Liver (tissue), 6 donors: ENCODE data around the gene KRTAP9-9. TPM values are rescaled to one million over a fixed set of nuclear protein-coding genes. Genes with fewer than 3 reads are reported as not detected.

Experiments
- REST ChIP-seq: IDR thresholded peaks from 2 replicates; pipeline ENCODE4 v1.6.1; 2016; ENCODE audit warnings: antibody characterized with exemption, mild to moderate bottlenecking
- polyA plus RNA-seq, 2 donors: library from polyadenylated mRNA; stranded (reverse) in 1 of 2; unstranded in 1 of 2; fragments of 200-250 nt in 1 of 2; fragments of >200 nt in 1 of 2; fragmentation: Nextera tagmentation in 1 of 2; extraction: Ambion mirVana in 1 of 2; gene quantifications; one replicate each; pipeline versions ENCODE4 v1.2.1 to v1.2.3, GENCODE V29; 2013 to 2015
- small RNA-seq: library from RNA; depleted of rRNA; stranded (forward); fragments of <200 nt; gene quantifications from one replicate; pipeline ENCODE3, GENCODE V24; 2014
- total RNA-seq, 2 donors: library from RNA; depleted of rRNA; stranded (reverse); fragments of >200 nt; gene quantifications; one replicate each; pipeline ENCODE4 v1.2.3, GENCODE V29; 2014
- donor health status: healthy.
- donor health status: healthy.
- donor health status: healthy.

The KRTAP9-9 gene
- total and polyA plus RNA-seq, 4 donors = not detected

GRCh38 chr17:41304091-41304490 is 48.9 kb downstream of the KRTAP9-9 start (continued):
- TF ChIP-seq REST = no peak

Small RNA genes within 50 kb of the gene (small RNA-seq; reads per million reads assigned to genes)
- not detected for gene KRTAP9-10P

Other genes with a start within 250 kb of the KRTAP9-9 start
Only the 30 nearest of the 40 such genes appear.
- gene KRTAP2-3, start 195.3 kb upstream of the KRTAP9-9 start, total RNA-seq = not detected
- not detected for gene KRTAP2-3, start 195.3 kb upstream of the KRTAP9-9 start, polyA plus RNA-seq
- not detected for gene KRTAP2-4, start 189.5 kb upstream of the KRTAP9-9 start, total RNA-seq
- gene KRTAP2-4, start 189.5 kb upstream of the KRTAP9-9 start, polyA plus RNA-seq = not detected
- gene KRTAP4-7, start 171.2 kb upstream of the KRTAP9-9 start, total RNA-seq = not detected
- not detected for gene KRTAP4-7, start 171.2 kb upstream of the KRTAP9-9 start, polyA plus RNA-seq
- gene KRTAP4-8, start 157.2 kb upstream of the KRTAP9-9 start, total RNA-seq = not detected
- not detected for gene KRTAP4-8, start 157.2 kb upstream of the KRTAP9-9 start, polyA plus RNA-seq
- not detected for gene KRTAP4-16, start 153.2 kb upstream of the KRTAP9-9 start, total RNA-seq
- not detected for gene KRTAP4-16, start 153.2 kb upstream of the KRTAP9-9 start, polyA plus RNA-seq
- not detected for gene KRTAP4-9, start 150.0 kb upstream of the KRTAP9-9 start, total RNA-seq
- not detected for gene KRTAP4-9, start 150.0 kb upstream of the KRTAP9-9 start, polyA plus RNA-seq
- gene KRTAP4-11, start 137.0 kb upstream of the KRTAP9-9 start, total RNA-seq = not detected
- gene KRTAP4-11, start 137.0 kb upstream of the KRTAP9-9 start, polyA plus RNA-seq = not detected
- gene KRTAP4-12, start 131.2 kb upstream of the KRTAP9-9 start, total RNA-seq = not detected
- gene KRTAP4-12, start 131.2 kb upstream of the KRTAP9-9 start, polyA plus RNA-seq = not detected
- gene KRTAP4-6, start 114.8 kb upstream of the KRTAP9-9 start, total RNA-seq = not detected
- gene KRTAP4-6, start 114.8 kb upstream of the KRTAP9-9 start, polyA plus RNA-seq = not detected
- gene KRTAP4-5, start 105.6 kb upstream of the KRTAP9-9 start, total RNA-seq = not detected
- gene KRTAP4-5, start 105.6 kb upstream of the KRTAP9-9 start, polyA plus RNA-seq = not detected
- not detected for gene KRTAP4-4, start 94.6 kb upstream of the KRTAP9-9 start, total RNA-seq
- gene KRTAP4-4, start 94.6 kb upstream of the KRTAP9-9 start, polyA plus RNA-seq = not detected
- gene KRTAP4-3, start 87.2 kb upstream of the KRTAP9-9 start, total RNA-seq = not detected
- gene KRTAP4-3, start 87.2 kb upstream of the KRTAP9-9 start, polyA plus RNA-seq = not detected
- gene KRTAP4-2, start 77.2 kb upstream of the KRTAP9-9 start, total RNA-seq = not detected
- gene KRTAP4-2, start 77.2 kb upstream of the KRTAP9-9 start, polyA plus RNA-seq = not detected
- not detected for gene KRTAP4-1, start 70.5 kb upstream of the KRTAP9-9 start, total RNA-seq
- not detected for gene KRTAP4-1, start 70.5 kb upstream of the KRTAP9-9 start, polyA plus RNA-seq
- not detected for gene KRTAP9-1, start 65.5 kb upstream of the KRTAP9-9 start, total RNA-seq
- not detected for gene KRTAP9-1, start 65.5 kb upstream of the KRTAP9-9 start, polyA plus RNA-seq
- not detected for gene KRTAP9-2, start 28.7 kb upstream of the KRTAP9-9 start, total RNA-seq
- gene KRTAP9-2, start 28.7 kb upstream of the KRTAP9-9 start, polyA plus RNA-seq = not detected
- not detected for gene KRTAP9-3, start 22.9 kb upstream of the KRTAP9-9 start, total RNA-seq
- gene KRTAP9-3, start 22.9 kb upstream of the KRTAP9-9 start, polyA plus RNA-seq = not detected
- gene KRTAP9-8, start 17.4 kb upstream of the KRTAP9-9 start, total RNA-seq = not detected
- not detected for gene KRTAP9-8, start 17.4 kb upstream of the KRTAP9-9 start, polyA plus RNA-seq
- not detected for gene KRTAP9-4, start 5.7 kb upstream of the KRTAP9-9 start, total RNA-seq
- not detected for gene KRTAP9-4, start 5.7 kb upstream of the KRTAP9-9 start, polyA plus RNA-seq
- not detected for gene KRTAP9-6, start 10.0 kb downstream of the KRTAP9-9 start, total RNA-seq
- not detected for gene KRTAP9-6, start 10.0 kb downstream of the KRTAP9-9 start, polyA plus RNA-seq
- gene KRTAP9-7, start 20.3 kb downstream of the KRTAP9-9 start, total RNA-seq = not detected
- not detected for gene KRTAP9-7, start 20.3 kb downstream of the KRTAP9-9 start, polyA plus RNA-seq
- gene KRTAP29-1, start 47.5 kb downstream of the KRTAP9-9 start, total RNA-seq = not detected
- not detected for gene KRTAP29-1, start 47.5 kb downstream of the KRTAP9-9 start, polyA plus RNA-seq
- not detected for gene KRTAP16-1, start 53.9 kb downstream of the KRTAP9-9 start, total RNA-seq
- gene KRTAP16-1, start 53.9 kb downstream of the KRTAP9-9 start, polyA plus RNA-seq = not detected
- not detected for gene KRTAP17-1, start 60.3 kb downstream of the KRTAP9-9 start, total RNA-seq
- gene KRTAP17-1, start 60.3 kb downstream of the KRTAP9-9 start, polyA plus RNA-seq = not detected
- not detected for gene KRT33A, start 95.4 kb downstream of the KRTAP9-9 start, total RNA-seq
- gene KRT33A, start 95.4 kb downstream of the KRTAP9-9 start, polyA plus RNA-seq = not detected
- gene KRT33B, start 114.4 kb downstream of the KRTAP9-9 start, total RNA-seq = not detected
- not detected for gene KRT33B, start 114.4 kb downstream of the KRTAP9-9 start, polyA plus RNA-seq
- gene KRT34, start 126.9 kb downstream of the KRTAP9-9 start, total RNA-seq = not detected
- gene KRT34, start 126.9 kb downstream of the KRTAP9-9 start, polyA plus RNA-seq = not detected
- not detected for gene KRT31, start 142.2 kb downstream of the KRTAP9-9 start, total RNA-seq
- gene KRT31, start 142.2 kb downstream of the KRTAP9-9 start, polyA plus RNA-seq = not detected
- gene KRT37, start 169.2 kb downstream of the KRTAP9-9 start, total RNA-seq = not detected
- gene KRT37, start 169.2 kb downstream of the KRTAP9-9 start, polyA plus RNA-seq = not detected
- gene KRT38, start 185.6 kb downstream of the KRTAP9-9 start, total RNA-seq = not detected
- not detected for gene KRT38, start 185.6 kb downstream of the KRTAP9-9 start, polyA plus RNA-seq